ENCODE measurements around the gene ADGB. TPM values are rescaled to one million over a fixed set of nuclear protein-coding genes. Genes with fewer than 3 reads are reported as not detected.

ADGB gene
- total and polyA plus RNA-seq, 9 of the 15 experiments (the other 6 are each of a cell fraction or from before 2014, with no cell fraction given) = not detected

DNA sequence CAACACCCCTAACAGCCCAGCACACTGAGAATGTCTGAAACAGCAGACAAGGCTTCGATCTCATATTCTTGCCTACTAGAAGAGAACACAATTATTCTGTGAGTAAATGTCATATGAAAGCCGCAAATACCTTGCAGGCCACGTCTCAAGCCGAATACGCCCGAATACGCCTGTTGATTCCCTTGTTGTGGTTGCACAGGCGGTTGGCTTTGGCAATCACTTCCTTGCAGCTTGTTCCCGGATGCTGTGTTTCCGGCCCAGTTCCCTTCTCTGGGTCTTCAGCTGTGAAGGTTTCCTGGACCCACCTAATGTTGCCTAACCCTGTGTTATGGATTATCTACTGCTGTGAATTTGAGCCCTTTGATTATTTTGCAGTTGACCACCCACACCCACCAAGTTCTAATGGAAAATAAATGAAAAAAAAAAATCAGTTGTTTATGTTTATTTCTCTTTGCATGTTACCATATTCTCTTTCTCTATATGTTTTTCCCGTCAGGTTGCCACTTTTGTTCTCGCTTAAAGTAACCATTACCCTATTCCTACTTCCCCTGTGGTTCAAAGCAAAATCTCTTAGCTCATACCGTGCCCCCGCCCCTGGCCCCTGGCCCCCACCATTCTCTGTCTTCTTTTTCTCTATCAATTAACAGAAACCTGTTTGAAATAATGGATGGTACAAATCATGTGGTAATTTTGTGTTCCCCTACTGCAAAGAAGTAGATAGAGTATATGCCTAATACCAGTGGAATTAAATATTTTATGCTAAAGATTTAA lies 172.4 kb downstream of the ADGB start (continued):
- TF ChIP-seq, protein P1, sequence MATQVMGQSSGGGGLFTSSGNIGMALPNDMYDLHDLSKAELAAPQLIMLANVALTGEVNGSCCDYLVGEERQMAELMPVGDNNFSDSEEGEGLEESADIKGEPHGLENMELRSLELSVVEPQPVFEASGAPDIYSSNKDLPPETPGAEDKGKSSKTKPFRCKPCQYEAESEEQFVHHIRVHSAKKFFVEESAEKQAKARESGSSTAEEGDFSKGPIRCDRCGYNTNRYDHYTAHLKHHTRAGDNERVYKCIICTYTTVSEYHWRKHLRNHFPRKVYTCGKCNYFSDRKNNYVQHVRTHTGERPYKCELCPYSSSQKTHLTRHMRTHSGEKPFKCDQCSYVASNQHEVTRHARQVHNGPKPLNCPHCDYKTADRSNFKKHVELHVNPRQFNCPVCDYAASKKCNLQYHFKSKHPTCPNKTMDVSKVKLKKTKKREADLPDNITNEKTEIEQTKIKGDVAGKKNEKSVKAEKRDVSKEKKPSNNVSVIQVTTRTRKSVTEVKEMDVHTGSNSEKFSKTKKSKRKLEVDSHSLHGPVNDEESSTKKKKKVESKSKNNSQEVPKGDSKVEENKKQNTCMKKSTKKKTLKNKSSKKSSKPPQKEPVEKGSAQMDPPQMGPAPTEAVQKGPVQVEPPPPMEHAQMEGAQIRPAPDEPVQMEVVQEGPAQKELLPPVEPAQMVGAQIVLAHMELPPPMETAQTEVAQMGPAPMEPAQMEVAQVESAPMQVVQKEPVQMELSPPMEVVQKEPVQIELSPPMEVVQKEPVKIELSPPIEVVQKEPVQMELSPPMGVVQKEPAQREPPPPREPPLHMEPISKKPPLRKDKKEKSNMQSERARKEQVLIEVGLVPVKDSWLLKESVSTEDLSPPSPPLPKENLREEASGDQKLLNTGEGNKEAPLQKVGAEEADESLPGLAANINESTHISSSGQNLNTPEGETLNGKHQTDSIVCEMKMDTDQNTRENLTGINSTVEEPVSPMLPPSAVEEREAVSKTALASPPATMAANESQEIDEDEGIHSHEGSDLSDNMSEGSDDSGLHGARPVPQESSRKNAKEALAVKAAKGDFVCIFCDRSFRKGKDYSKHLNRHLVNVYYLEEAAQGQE (IDR thresholded peaks at IDR 0.05; ENCODE audit: borderline replicate concordance) = no peak
- TF ChIP-seq, protein P1 (CRISPR knock-in tag; IDR thresholded peaks at IDR 0.05; ENCODE audit: low read depth) = 0 out of 2 replicates have a peak, but pooled peaks have one; percentile 15
- no peak for TF ChIP-seq E2F3 (CRISPR knock-in tag; IDR thresholded peaks at IDR 0.05)
- no peak for TF ChIP-seq ZSCAN32 (CRISPR knock-in tag; IDR thresholded peaks at IDR 0.05)
- no peak for TF ChIP-seq ELF2 (CRISPR knock-in tag; IDR thresholded peaks at IDR 0.05)
- no peak for TF ChIP-seq TEAD2 (tag; IDR thresholded peaks at IDR 0.05)
- no peak for TF ChIP-seq ILK (tag; IDR thresholded peaks at IDR 0.05; ENCODE audit: borderline replicate concordance, low read depth)
- no peak for TF ChIP-seq ZNF324 (CRISPR knock-in tag; IDR thresholded peaks at IDR 0.05)
- peak; percentile 95 for TF ChIP-seq TCF7 (IDR thresholded peaks at IDR 0.05; ENCODE audit: borderline replicate concordance)
- no peak for TF ChIP-seq NFIX (CRISPR knock-in tag; IDR thresholded peaks at IDR 0.05; ENCODE audit: low read depth)
- TF ChIP-seq, protein P2, sequence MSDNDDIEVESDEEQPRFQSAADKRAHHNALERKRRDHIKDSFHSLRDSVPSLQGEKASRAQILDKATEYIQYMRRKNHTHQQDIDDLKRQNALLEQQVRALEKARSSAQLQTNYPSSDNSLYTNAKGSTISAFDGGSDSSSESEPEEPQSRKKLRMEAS (CRISPR knock-in tag; IDR thresholded peaks at IDR 0.05) = peak; percentile 57; the same call in 1 of the 2 replicates
- TF ChIP-seq, protein P3, sequence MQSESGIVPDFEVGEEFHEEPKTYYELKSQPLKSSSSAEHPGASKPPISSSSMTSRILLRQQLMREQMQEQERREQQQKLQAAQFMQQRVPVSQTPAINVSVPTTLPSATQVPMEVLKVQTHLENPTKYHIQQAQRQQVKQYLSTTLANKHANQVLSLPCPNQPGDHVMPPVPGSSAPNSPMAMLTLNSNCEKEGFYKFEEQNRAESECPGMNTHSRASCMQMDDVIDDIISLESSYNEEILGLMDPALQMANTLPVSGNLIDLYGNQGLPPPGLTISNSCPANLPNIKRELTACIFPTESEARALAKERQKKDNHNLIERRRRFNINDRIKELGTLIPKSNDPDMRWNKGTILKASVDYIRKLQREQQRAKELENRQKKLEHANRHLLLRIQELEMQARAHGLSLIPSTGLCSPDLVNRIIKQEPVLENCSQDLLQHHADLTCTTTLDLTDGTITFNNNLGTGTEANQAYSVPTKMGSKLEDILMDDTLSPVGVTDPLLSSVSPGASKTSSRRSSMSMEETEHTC (IDR thresholded peaks at IDR 0.05) = no peak
- 0 out of 2 replicates have a peak, but pooled peaks have one; percentile 30 for TF ChIP-seq ZNF668 (CRISPR knock-in tag; IDR thresholded peaks at IDR 0.05)
- 0 out of 2 replicates have a peak, but pooled peaks have one; percentile 47 for TF ChIP-seq ZNF584 (CRISPR knock-in tag; IDR thresholded peaks at IDR 0.05; ENCODE audit: low read depth)
- TF ChIP-seq PTTG1 (tag; IDR thresholded peaks at IDR 0.05; ENCODE audit: low read depth) = no peak
- TF ChIP-seq, protein P4, sequence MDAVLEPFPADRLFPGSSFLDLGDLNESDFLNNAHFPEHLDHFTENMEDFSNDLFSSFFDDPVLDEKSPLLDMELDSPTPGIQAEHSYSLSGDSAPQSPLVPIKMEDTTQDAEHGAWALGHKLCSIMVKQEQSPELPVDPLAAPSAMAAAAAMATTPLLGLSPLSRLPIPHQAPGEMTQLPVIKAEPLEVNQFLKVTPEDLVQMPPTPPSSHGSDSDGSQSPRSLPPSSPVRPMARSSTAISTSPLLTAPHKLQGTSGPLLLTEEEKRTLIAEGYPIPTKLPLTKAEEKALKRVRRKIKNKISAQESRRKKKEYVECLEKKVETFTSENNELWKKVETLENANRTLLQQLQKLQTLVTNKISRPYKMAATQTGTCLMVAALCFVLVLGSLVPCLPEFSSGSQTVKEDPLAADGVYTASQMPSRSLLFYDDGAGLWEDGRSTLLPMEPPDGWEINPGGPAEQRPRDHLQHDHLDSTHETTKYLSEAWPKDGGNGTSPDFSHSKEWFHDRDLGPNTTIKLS (IDR thresholded peaks at IDR 0.05; ENCODE audit: borderline replicate concordance, low read depth) = 0 out of 2 replicates have a peak, but pooled peaks have one; percentile 46
